Heart left ventricle (tissue), 16 donors: ENCODE results near the gene MYO15B. TPM values are rescaled to one million over a fixed set of nuclear protein-coding genes. Genes with fewer than 3 reads are reported as not detected.

ENCODE experiments used
- ATAC-seq, 4 donors: fragments of 200-7000 bp; cut with Tn5 transposase; one replicate each; pipeline ENCODE4 v1.9.1; 2020 to 2022; ENCODE audit warnings: moderate library complexity in 4 of 4, mild to moderate bottlenecking in 3 of 4, moderate number of reproducible peaks in 1 of 4
- DNase-seq, 5 donors: peaks; one replicate each; pipeline ENCODE4 v3.0.0-alpha.2; 2020
- H3K27ac ChIP-seq, 12 donors: fragments of 200-600 bp; sonication (generic) in 4 of 12; one replicate each; pipeline versions ENCODE4 v1.5.0 to v1.8.0; 2016 to 2022; ENCODE audit warnings: mild to moderate bottlenecking in 2 of 12
- H3K27me3 ChIP-seq, 9 donors: fragments of 200-600 bp; sonication (generic) in 2 of 9; one replicate each; pipeline versions ENCODE4 v1.5.1 to v1.8.0; 2016 to 2022; ENCODE audit warnings: mild to moderate bottlenecking in 3 of 9
- H3K36me3 ChIP-seq, 9 donors: fragments of 200-600 bp; sonication (generic) in 2 of 9; one replicate each; pipeline versions ENCODE4 v1.5.0 to v1.8.0; 2018 to 2022; ENCODE audit warnings: mild to moderate bottlenecking in 2 of 9
- H3K4me1 ChIP-seq, 12 donors: fragments of 200-600 bp; sonication (generic) in 4 of 12; one replicate each; pipeline versions ENCODE4 v1.5.0 to v1.8.0; 2016 to 2022; ENCODE audit warnings: mild to moderate bottlenecking in 3 of 12
- H3K4me3 ChIP-seq, 12 donors: fragments of 200-600 bp; sonication (generic) in 4 of 12; one replicate each; pipeline versions ENCODE4 v1.5.0 to v1.8.0; 2017 to 2022; ENCODE audit warnings: mild to moderate bottlenecking in 9 of 12, moderate library complexity in 4 of 12
- H3K9me3 ChIP-seq, 12 donors: fragments of 200-600 bp; sonication (generic) in 4 of 12; one replicate each; pipeline versions ENCODE4 v1.5.0 to v1.8.0; 2016 to 2022; ENCODE audit warnings: mild to moderate bottlenecking in 1 of 12
- CTCF ChIP-seq, 12 donors: fragments of 200-600 bp; sonication (generic) in 4 of 12; IDR thresholded peaks; one replicate each; pipeline versions ENCODE4 v1.5.0 to v1.8.0; 2018 to 2022; ENCODE audit warnings: antibody characterized with exemption in 12 of 12, mild to moderate bottlenecking in 5 of 12
- POLR2A ChIP-seq, 2 donors: fragments of 450-650 bp; IDR thresholded peaks; one replicate each; pipeline ENCODE4 v1.6.1; 2017; ENCODE audit warnings: antibody characterized with exemption in 2 of 2, mild to moderate bottlenecking in 2 of 2, moderate library complexity in 2 of 2
- WGBS, 4 donors: extraction: QIAGEN DNeasy Blood & Tissue Kit in 2 of 4; methylation state at CpG; one replicate each; pipeline versions ENCODE4 v1.1.5 to v1.1.7; 2013 to 2018; 5-methylcytosine and 5-hydroxymethylcytosine counted together
- intact Hi-C, 10 donors: fragments of 100-400 bp; cut with DNase I; formaldehyde crosslinking; loops; one replicate each; pipeline versions ENCODE4 v1.11.1 to v1.14.2; 2022
- polyA plus RNA-seq, 2 donors: library from polyadenylated mRNA; stranded (reverse); fragments of 200-250 nt; gene quantifications; one replicate each; pipeline ENCODE4 v1.2.3, GENCODE V29; 2013
- total RNA-seq, 9 donors: library from RNA; depleted of rRNA in 2 of 9; stranded (reverse); fragments of >200 nt in 2 of 9; fragmentation: NEBNext Ultra II Directional in 3 of 9; extraction: Animal tissue kit (Norgen Biotek cat#: 25700) in 3 of 9; gene quantifications; one replicate each; pipeline versions ENCODE4 v1.1.0 to v1.2.4, GENCODE V29; 2016 to 2023
- donor health status: ischemic (EF 13 %, LVEDD 7.1; RV severe dilation, severe dysfunction).
- donor health status: healthy with polysubstance abuse.
- donor health status: DM: no; HTN: yes; CAD: no.
- donor health status: DM: no; HTN: no; CAD: no.
- donor health status: ischemic (EF 25% LVEDD 6.9; RV normal size, moderate dysfunction).
- donor health status: ischemic (EF 25% LVEDD 5.7; RV mildly dilated, moderate dysfunction).
- donor health status: healthy.
- donor health status: DM: yes; HTN: yes; CAD: no.
- donor health status: ischemic (EF 35%, LVEDD 5.7; RV mildly dilated, moderate dysfunction).
- donor health status: nonischemic (EF 11% LVEDD 7.7; RV severe dilation, severe dysfunction).
- donor health status: DM: yes; HTN: yes; CAD: no.
- donor health status: PGD.
- donor health status: ischemic (EF 29% LVEDD 5.4; RV normal size, mild dysfunction).
- donor health status: nonischemic (EF 23%, LVEDD 6.1; RV moderate dilation, normal function).

Gene MYO15B
- total and polyA plus RNA-seq, 11 donors = 14.0 to 76.4 (median 42.9) TPM

GRCh38 chr17:75611851-75612429 is 24.3 kb downstream of the MYO15B start:
- H3K27ac ChIP-seq = no peak overlapping the region
- peaks cover 0 to 72% (median 36%) of the 10 kb centered on the region in 9 donors for H3K36me3 ChIP-seq
- DNase-seq (peak in 1 of 5 donors; percentile 51), ATAC-seq (no peak)
- H3K4me3 ChIP-seq = no peak overlapping the region
- WGBS, 4 donors = 94 to 95% (median 94%) methylated on average over 18 to 20 of the region's 20 CpGs
- no peaks in the 10 kb centered on the region for H3K9me3 ChIP-seq
- TF ChIP-seq POLR2A (IDR thresholded peaks at IDR 0.05) (no peak), CTCF (IDR thresholded peaks at IDR 0.05) (no peak)
- H3K27me3 ChIP-seq = no peaks in the 10 kb centered on the region
- H3K4me1 ChIP-seq = no peaks in the 10 kb centered on the region
- intact Hi-C loops = no loop called here

- intact Hi-C loops = no loop called here
- Histone ChIP-seq H3K36me3 (peaks cover 0 to 79% (median 47%) of the 10 kb centered on the region in 9 donors), H3K9me3 (no peaks in the 10 kb centered on the region), H3K27ac (no peak overlapping the region), H3K4me1 (no peaks in the 10 kb centered on the region), H3K27me3 (no peaks in the 10 kb centered on the region), H3K4me3 (no peak overlapping the region)
- no peak for ATAC-seq
- WGBS, 4 donors = 90 to 98% (median 92%) methylated on average over 13 to 27 of the region's 27 CpGs
- TF ChIP-seq CTCF (IDR thresholded peaks at IDR 0.05) (no peak), POLR2A (IDR thresholded peaks at IDR 0.05) (no peak)
- DNase-seq = peak in 1 of 5 donors; percentile 54
Measured at GRCh38 chr17:75612906-75613626, 25.5 kb downstream of the MYO15B start.

GRCh38 chr17:75614006-75614405 is 26.4 kb downstream of the MYO15B start:
- H3K27ac ChIP-seq = no peak overlapping the region
- 90 to 95% (median 93%) methylated on average over 8 to 12 of the region's 12 CpGs for WGBS, 4 donors
- H3K36me3 ChIP-seq = peaks cover 0 to 88% (median 56%) of the 10 kb centered on the region in 9 donors
- no peaks in the 10 kb centered on the region for H3K4me1 ChIP-seq
- intact Hi-C loops = no loop called here
- ATAC-seq (no peak), DNase-seq (peak in 1 of 5 donors; percentile 54)
- H3K9me3 ChIP-seq = no peaks in the 10 kb centered on the region
- H3K4me3 ChIP-seq = no peak overlapping the region
- TF ChIP-seq CTCF (IDR thresholded peaks at IDR 0.05) = no peak
- TF ChIP-seq POLR2A (IDR thresholded peaks at IDR 0.05) = no peak
- no peaks in the 10 kb centered on the region for H3K27me3 ChIP-seq

- Histone ChIP-seq H3K27ac (no peak overlapping the region), H3K36me3 (peaks cover 0 to 95% (median 63%) of the 10 kb centered on the region in 9 donors), H3K27me3 (no peaks in the 10 kb centered on the region), H3K9me3 (no peaks in the 10 kb centered on the region), H3K4me1 (no peaks in the 10 kb centered on the region), H3K4me3 (no peak overlapping the region)
- intact Hi-C loops = no loop called here
- DNase-seq (peak in 1 of 5 donors; percentile 47), ATAC-seq (no peak)
- 92 to 94% (median 93%) methylated on average over 12 to 19 of the region's 19 CpGs for WGBS, 4 donors
- TF ChIP-seq CTCF (IDR thresholded peaks at IDR 0.05) (no peak), POLR2A (IDR thresholded peaks at IDR 0.05) (no peak)
Measured at GRCh38 chr17:75614556-75615270, 27.1 kb downstream of the MYO15B start.
